Measurements from ENCODE around the gene RASAL2.

GRCh38 chr1:178405137-178405536 is 311.2 kb downstream of the RASAL2 start:
- TF ChIP-seq EZH2 (IDR thresholded peaks at IDR 0.05; ENCODE audit: borderline replicate concordance, low read depth, low read length): no peak
- no peak for TF ChIP-seq IRF9 (tag; IDR thresholded peaks at IDR 0.05)
- no peak for TF ChIP-seq GATA2 (CRISPR knock-in tag; IDR thresholded peaks at IDR 0.05)
- TF ChIP-seq CBX3 (IDR thresholded peaks at IDR 0.05; ENCODE audit: borderline replicate concordance in 1 of 2, low read length in 2 of 2): no peak
- no peak for TF ChIP-seq PKNOX1 (IDR thresholded peaks at IDR 0.05)
- no peak for TF ChIP-seq RBBP5 (IDR thresholded peaks at IDR 0.05; ENCODE audit: borderline replicate concordance, insufficient read depth, low read length, poor library complexity, severe bottlenecking)
- TF ChIP-seq ESRRA (IDR thresholded peaks at IDR 0.05; ENCODE audit: borderline replicate concordance, low read depth): no peak
- no peak for TF ChIP-seq CC2D1A (IDR thresholded peaks at IDR 0.05)
- no peak for TF ChIP-seq MYC (IDR thresholded peaks at IDR 0.05; ENCODE audit: low read depth, low read length)
- TF ChIP-seq MYC (CRISPR knock-in tag; IDR thresholded peaks at IDR 0.05; ENCODE audit: borderline replicate concordance, low read depth): no peak
- TF ChIP-seq ZBTB26 (CRISPR knock-in tag; IDR thresholded peaks at IDR 0.05): no peak

All from K562 (cell line).